Glutamatergic neuron (in vitro differentiated cells): ENCODE data around the gene CASKIN1. TPM values are rescaled to one million over a fixed set of nuclear protein-coding genes. Genes with fewer than 3 reads are reported as not detected.
A peak's percentile ranks its signal among the peaks of the same experiment; 100 is the strongest.

ENCODE experiments used
- DNase-seq: peaks from one replicate; pipeline ENCODE4 v3.0.0; 2022
- H3K27ac Mint-ChIP-seq: one replicate; pipeline ENCODE4 v1.8.0; 2020; ENCODE audit warnings: mild to moderate bottlenecking, mixed read lengths, inconsistent platforms; ENCODE audit not compliant: unreplicated experiment
- H3K27me3 Mint-ChIP-seq: one replicate; pipeline ENCODE4 v1.8.0; 2020; ENCODE audit warnings: mild to moderate bottlenecking, moderate library complexity, mixed read lengths, inconsistent platforms; ENCODE audit not compliant: unreplicated experiment
- H3K36me3 Mint-ChIP-seq: one replicate; pipeline ENCODE4 v1.8.0; 2020; ENCODE audit warnings: mild to moderate bottlenecking, mixed read lengths, inconsistent platforms; ENCODE audit not compliant: unreplicated experiment
- H3K4me1 Mint-ChIP-seq: one replicate; pipeline ENCODE4 v1.8.0; 2020; ENCODE audit warnings: mild to moderate bottlenecking, low read depth, mixed read lengths, inconsistent platforms; ENCODE audit not compliant: unreplicated experiment
- H3K4me3 Mint-ChIP-seq: one replicate; pipeline ENCODE4 v1.8.0; 2020; ENCODE audit warnings: mild to moderate bottlenecking, mixed read lengths, inconsistent platforms; ENCODE audit not compliant: unreplicated experiment
- H3K9me3 Mint-ChIP-seq: one replicate; pipeline ENCODE4 v1.8.0; 2020; ENCODE audit warnings: mild to moderate bottlenecking, moderate library complexity, mixed read lengths, inconsistent platforms; ENCODE audit not compliant: unreplicated experiment
- total RNA-seq: library from RNA; stranded (reverse); fragmentation: NEBNext Ultra II Directional; extraction: Animal tissue kit (Norgen Biotek cat#: 25700); gene quantifications from one replicate; pipeline ENCODE4 v1.2.1, GENCODE V29; 2021; ENCODE audit not compliant: unreplicated experiment
- TF ChIP-seq, protein P1 (sequence below): fragments of 200-600 bp; sonication (generic); IDR thresholded peaks from one replicate; pipeline ENCODE4 v1.5.0; 2021; ENCODE audit not compliant: partially characterized antibody, unreplicated experiment

The CASKIN1 gene
- total RNA-seq, 1 donor from 2014 or later: 31.6 TPM

DNA sequence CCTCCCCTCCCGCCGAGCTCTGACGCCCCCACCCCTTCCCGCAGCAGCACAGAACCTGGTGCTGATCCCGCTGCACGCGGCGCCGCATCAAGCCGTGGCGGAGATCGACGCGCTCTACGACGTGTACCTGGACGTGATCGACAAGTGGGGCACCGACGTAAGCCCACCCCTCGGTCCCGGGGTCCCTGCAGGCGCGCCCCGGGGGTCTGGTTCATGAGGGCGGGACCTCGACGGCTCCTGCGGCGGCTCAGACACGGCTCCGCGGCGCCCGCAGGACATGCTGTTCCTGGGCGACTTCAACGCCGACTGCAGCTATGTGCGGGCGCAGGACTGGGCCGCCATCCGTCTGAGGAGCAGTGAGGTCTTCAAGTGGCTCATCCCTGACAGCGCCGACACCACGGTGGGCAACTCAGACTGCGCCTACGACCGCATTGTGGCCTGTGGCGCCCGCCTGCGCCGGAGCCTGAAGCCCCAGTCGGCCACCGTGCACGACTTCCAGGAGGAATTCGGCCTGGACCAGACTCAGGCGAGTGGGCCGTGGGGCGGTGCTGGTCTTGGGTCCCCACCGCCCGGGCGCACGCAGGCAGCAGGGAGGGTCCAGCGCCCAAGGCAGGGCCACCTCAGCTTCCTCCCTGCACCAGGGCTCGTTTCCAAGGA, 41.2 kb upstream of the CASKIN1 start:
- Mint-ChIP-seq H3K9me3 (peaks cover 9% of the 10 kb centered on the region), H3K4me1 (no peaks in the 10 kb centered on the region), H3K27ac (no peak overlapping the region), H3K36me3 (no peaks in the 10 kb centered on the region), H3K27me3 (peaks cover 4% of the 10 kb centered on the region), H3K4me3 (no peak overlapping the region)
- TF ChIP-seq, protein P1, sequence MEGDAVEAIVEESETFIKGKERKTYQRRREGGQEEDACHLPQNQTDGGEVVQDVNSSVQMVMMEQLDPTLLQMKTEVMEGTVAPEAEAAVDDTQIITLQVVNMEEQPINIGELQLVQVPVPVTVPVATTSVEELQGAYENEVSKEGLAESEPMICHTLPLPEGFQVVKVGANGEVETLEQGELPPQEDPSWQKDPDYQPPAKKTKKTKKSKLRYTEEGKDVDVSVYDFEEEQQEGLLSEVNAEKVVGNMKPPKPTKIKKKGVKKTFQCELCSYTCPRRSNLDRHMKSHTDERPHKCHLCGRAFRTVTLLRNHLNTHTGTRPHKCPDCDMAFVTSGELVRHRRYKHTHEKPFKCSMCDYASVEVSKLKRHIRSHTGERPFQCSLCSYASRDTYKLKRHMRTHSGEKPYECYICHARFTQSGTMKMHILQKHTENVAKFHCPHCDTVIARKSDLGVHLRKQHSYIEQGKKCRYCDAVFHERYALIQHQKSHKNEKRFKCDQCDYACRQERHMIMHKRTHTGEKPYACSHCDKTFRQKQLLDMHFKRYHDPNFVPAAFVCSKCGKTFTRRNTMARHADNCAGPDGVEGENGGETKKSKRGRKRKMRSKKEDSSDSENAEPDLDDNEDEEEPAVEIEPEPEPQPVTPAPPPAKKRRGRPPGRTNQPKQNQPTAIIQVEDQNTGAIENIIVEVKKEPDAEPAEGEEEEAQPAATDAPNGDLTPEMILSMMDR: no peak
- no peak for DNase-seq

DNA sequence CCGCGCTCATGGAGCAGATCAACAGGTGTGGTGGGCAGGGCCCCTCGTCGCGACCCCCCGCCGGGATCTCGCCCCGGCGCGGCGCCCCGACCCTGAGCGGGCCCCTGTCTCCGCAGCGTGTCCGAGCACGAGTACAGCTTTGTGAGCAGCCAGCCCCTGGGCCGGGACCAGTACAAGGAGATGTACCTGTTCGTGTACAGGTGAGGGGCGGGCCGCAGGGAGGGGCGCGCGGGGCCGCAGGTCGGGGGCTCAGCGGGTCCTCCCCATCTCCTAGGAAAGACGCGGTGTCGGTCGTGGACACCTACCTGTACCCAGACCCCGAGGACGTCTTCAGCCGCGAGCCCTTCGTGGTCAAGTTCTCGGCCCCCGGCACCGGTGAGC, 40.7 kb upstream of the CASKIN1 start:
- Mint-ChIP-seq H3K27me3 (peaks cover 4% of the 10 kb centered on the region), H3K4me3 (no peak overlapping the region), H3K4me1 (no peaks in the 10 kb centered on the region), H3K27ac (no peak overlapping the region), H3K9me3 (peaks cover 5% of the 10 kb centered on the region), H3K36me3 (no peaks in the 10 kb centered on the region)
- no peak for DNase-seq
- TF ChIP-seq, protein P1: no peak

DNA sequence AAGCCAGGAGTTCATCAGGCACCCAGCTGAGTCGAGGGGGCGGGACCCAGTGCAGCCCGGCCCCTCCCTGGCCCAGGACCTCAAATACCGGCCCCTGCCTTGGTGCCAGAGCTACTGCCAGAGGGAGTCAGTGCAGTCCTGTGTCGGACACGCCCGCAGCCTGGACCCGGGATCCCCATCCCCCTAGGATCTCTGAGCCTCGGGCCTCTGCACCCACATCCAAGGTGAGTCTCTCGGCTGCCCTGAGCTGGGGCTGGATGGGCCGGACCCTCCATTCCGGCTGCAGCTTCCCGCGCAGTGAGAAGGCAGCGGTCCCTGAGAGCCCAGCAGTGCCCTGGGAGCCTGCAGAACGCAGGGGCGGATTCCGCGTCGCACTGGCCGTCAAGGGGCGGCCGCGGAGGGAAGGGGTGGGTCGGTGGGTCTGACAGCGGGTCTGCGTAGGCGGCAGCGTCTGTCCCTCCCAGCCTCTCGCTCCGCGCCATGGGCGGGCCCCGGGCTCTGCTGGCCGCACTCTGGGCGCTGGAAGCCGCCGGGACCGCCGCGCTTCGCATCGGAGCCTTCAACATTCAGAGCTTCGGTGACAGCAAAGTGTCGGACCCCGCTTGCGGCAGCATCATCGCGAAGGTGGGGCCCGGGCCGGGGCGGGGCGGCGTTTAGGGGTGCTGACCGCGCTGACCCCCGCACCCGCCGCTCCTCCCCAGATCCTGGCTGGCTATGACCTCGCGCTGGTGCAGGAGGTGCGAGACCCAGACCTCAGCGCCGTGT, 40.1 kb upstream of the CASKIN1 start, which contains the start of gene DNASE1L2:
TSS of gene DNASE1L2 (plus strand) at position 108 of the 765 bp plus-strand sequence. CDS start at position 481, 373 bp downstream.
- Mint-ChIP-seq H3K36me3 (no peaks in the 10 kb centered on the region), H3K27me3 (peaks cover 4% of the 10 kb centered on the region), H3K4me1 (no peaks in the 10 kb centered on the region), H3K4me3 (peak within 1 kb of the TSS; percentile 30), H3K9me3 (peaks cover 4% of the 10 kb centered on the region), H3K27ac (no peak within 1 kb of the TSS)
- TF ChIP-seq, protein P1: no peak
- peak; percentile 67 for DNase-seq

DNA sequence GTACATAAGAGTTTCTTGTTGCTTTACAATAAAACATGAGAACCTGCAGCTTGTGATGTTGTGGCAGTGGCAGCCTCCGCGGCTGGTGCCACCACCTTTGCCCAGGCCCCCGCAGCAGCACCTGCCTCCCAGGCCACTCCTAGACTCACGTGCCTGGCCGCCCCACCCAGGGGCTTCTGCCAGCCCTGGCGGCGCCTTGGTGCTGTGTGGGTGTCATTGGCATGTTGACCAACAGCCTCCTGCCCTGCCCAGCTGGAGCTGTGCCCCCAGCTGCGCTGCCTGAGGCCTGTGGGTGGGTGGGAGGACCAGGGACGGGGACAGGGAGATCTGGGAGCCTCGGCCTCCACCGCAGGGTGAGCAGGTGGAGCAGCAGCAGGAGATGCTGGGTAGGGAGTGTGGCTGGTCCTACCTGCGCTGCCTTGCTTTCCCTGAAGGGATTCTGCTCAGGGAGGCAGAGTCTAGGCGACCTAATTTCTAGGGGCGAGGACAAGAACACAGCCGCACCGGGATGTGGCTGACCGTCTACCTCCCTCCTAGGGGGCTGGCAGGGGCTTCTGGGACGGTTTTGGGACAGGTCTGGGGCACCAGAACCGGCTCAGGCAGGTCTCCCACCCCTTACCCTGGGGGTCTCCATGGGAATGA, 39.4 kb upstream of the CASKIN1 start:
- Mint-ChIP-seq H3K4me1 (no peaks in the 10 kb centered on the region), H3K9me3 (peaks cover 4% of the 10 kb centered on the region), H3K4me3 (peak overlapping the region; percentile 30), H3K27ac (no peak overlapping the region), H3K36me3 (no peaks in the 10 kb centered on the region), H3K27me3 (peaks cover 4% of the 10 kb centered on the region)
- TF ChIP-seq, protein P1: no peak
- DNase-seq: no peak
